ENCODE results near the gene CSF3. TPM values are rescaled to one million over a fixed set of nuclear protein-coding genes. Genes with fewer than 3 reads are reported as not detected.

CSF3 gene
- total and polyA plus RNA-seq, 2 of the 4 experiments (the other 2 are of a cell fraction): not detected

DNA sequence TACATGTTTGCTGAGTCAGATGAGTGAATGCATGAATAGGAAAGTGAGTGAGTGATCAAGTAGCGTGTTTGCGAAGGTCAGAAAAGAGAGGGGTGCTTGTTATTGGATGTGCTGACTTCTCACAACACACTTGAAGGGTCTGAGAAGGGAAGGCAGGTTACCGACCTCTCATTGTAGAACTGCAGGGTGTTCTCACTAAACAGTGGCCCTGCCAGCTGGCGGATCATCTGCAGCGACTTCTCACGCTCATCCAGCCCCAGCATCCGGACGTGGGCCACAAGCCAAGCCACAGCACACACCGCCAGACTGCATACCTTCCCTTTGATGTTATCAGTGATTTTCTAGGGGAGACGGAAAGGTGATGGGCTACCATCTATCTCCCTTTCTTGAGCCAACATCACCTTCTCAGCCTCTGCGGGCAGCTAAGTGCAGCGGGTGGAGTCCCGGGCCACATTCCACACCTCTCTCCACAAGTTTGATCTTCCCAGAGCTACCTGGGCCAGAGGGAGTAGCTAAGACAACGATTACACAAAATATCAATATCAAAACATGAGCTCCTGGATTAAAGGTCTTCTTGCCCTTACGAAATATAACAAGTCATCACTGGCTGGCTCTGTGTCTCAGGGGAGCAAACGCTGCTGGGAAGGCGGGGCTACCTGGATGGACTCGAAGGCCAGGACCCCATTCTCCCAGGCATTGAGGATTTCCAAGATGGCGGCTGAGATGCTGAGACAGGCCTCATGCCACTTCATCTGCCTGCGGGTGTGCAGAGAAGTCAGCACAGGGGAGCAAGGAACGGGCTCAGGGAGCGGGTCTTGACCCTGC is 11.0 kb downstream of the CSF3 start:
- no peak overlapping the region for H3K4me3 ChIP-seq (ENCODE audit: insufficient read depth, low read depth, low read length)
- peaks cover 16% of the 10 kb centered on the region for H3K4me1 ChIP-seq (ENCODE audit: control insufficient read depth, insufficient read depth, low read length)
- no peaks in the 10 kb centered on the region for H3K79me1 ChIP-seq (ENCODE audit: low read depth in 1 of 2, low read length in 2 of 2)
- H3K27me3 ChIP-seq (ENCODE audit: control insufficient read depth, insufficient read depth, low read length): no peaks in the 10 kb centered on the region
- H2BK5ac ChIP-seq (ENCODE audit: low read depth, low read length, poor library complexity, severe bottlenecking): no peak overlapping the region
- H3K4me2 ChIP-seq (ENCODE audit: low read depth, low read length): no peak overlapping the region
- H3K9me3 ChIP-seq (ENCODE audit: control insufficient read depth, insufficient read depth, low read length): no peaks in the 10 kb centered on the region
- intact Hi-C loops (cut with micrococcal nuclease) (no loop called here), in situ Hi-C loops (cut with MboI; ENCODE audit: low sequenced_read_pairs) (loop anchor here (10.0 kb wide), 1 partner anchor 259 kb away; the partner anchor contains the start of gene CDC6), dilution Hi-C loops (cut with HindIII; ENCODE audit: low sequenced_read_pairs, unreplicated experiment) (no loop called here)
- H3K23ac ChIP-seq (ENCODE audit: low read depth, low read length): no peak overlapping the region
- peaks cover 2% of the 10 kb centered on the region; the same call in 1 of the 2 replicates for H3K9me1 ChIP-seq (ENCODE audit: insufficient read depth, low read length)
- H4K91ac ChIP-seq (ENCODE audit: insufficient read depth, low read depth, low read length): no peak overlapping the region
- ChIA-PET CTCF (interaction anchor here (1.1 to 1.8 kb wide), 2 partner anchors 11 to 13 kb away, joined by 4 to 7 read pairs; partner anchors contain the start of gene CSF3), POLR2A (ENCODE audit: unreplicated experiment) (no interaction called here)
- H3K9ac ChIP-seq (ENCODE audit: low read depth, low read length): no peak overlapping the region
- ATAC-seq (ENCODE audit: low read depth) (no peak), DNase-seq (no peak)
- TF ChIP-seq CHD1 (IDR thresholded peaks at IDR 0.05; ENCODE audit: low read depth, low read length) (no peak), RAD21 (IDR thresholded peaks at IDR 0.05; ENCODE audit: low read length) (no peak), POLR2A (IDR thresholded peaks at IDR 0.05; ENCODE audit: low read depth, low read length) (no peak), RFX5 (IDR thresholded peaks at IDR 0.05; ENCODE audit: low read depth, low read length) (no peak), MAFK (IDR thresholded peaks at IDR 0.05; ENCODE audit: low read depth, low read length) (no peak), CTCF (conservative IDR thresholded peaks at IDR 0.05; ENCODE audit: low read depth, low read length) (no peak), BHLHE40 (IDR thresholded peaks at IDR 0.05; ENCODE audit: low read depth, low read length) (no peak), NFE2L2 (IDR thresholded peaks at IDR 0.05; ENCODE audit: low read depth, low read length) (no peak), MXI1 (IDR thresholded peaks at IDR 0.05; ENCODE audit: borderline replicate concordance, low read depth, low read length) (no peak)
- H4K8ac ChIP-seq (ENCODE audit: low read depth in 2 of 2, low read length in 2 of 2): no peak overlapping the region
- H2AK5ac ChIP-seq (ENCODE audit: low read depth, low read length): no peak overlapping the region
- H2AK9ac ChIP-seq (replicated peaks; ENCODE audit: low read depth, low read length, poor library complexity): no peak overlapping the region
- BruUV-seq (replicated peaks): no TSS peak
- no peak overlapping the region for H3K27ac ChIP-seq (ENCODE audit: insufficient read depth, low read length)
- H3K36me3 ChIP-seq (ENCODE audit: control insufficient read depth, insufficient read depth, low read length): peaks cover 46% of the 10 kb centered on the region
- no peak overlapping the region for H3K18ac ChIP-seq (ENCODE audit: low read depth, low read length)
- H2BK20ac ChIP-seq (ENCODE audit: low read depth, low read length): no peak overlapping the region
- H3K56ac ChIP-seq (ENCODE audit: extremely low read depth, insufficient read depth, low read length): no peak overlapping the region
- peak overlapping the region; percentile 16 for H2AFZ ChIP-seq (replicated peaks; ENCODE audit: low read length, poor library complexity)
- no peak overlapping the region for H4K5ac ChIP-seq (ENCODE audit: low read depth, low read length)
- no peak overlapping the region; the same call in 1 of the 2 replicates for H2BK120ac ChIP-seq (ENCODE audit: low read depth, low read length)
- no peak overlapping the region for H3K14ac ChIP-seq (replicated peaks; ENCODE audit: low read depth, low read length)
- no peaks in the 10 kb centered on the region for H4K20me1 ChIP-seq (ENCODE audit: insufficient read depth, low read length)
- H3K4ac ChIP-seq (ENCODE audit: low read depth, low read length): peak overlapping the region; percentile 54; the same call in 1 of the 2 replicates
- 69% methylated on average over 11 of the region's 22 CpGs; no CpG with 5 or more reads in 1 of the 2 experiments for WGBS, 2 experiments (ENCODE audit: extremely low coverage in 2 of 2, insufficient read length in 1 of 2)
- no peak overlapping the region for H2BK15ac ChIP-seq (ENCODE audit: low read depth, low read length)
